ENCODE data around the gene PUM1.
"Not testable (repeated sequence)": the region's sequence is repeated elsewhere in the genome, so short reads cannot be mapped to it uniquely, and the experiment has no call there.

Gene PUM1

GRCh38 chr1:30957560-30958222 lies 107.8 kb downstream of the PUM1 start:
- no peak for DNase-seq (ENCODE audit: low read depth)

DNA sequence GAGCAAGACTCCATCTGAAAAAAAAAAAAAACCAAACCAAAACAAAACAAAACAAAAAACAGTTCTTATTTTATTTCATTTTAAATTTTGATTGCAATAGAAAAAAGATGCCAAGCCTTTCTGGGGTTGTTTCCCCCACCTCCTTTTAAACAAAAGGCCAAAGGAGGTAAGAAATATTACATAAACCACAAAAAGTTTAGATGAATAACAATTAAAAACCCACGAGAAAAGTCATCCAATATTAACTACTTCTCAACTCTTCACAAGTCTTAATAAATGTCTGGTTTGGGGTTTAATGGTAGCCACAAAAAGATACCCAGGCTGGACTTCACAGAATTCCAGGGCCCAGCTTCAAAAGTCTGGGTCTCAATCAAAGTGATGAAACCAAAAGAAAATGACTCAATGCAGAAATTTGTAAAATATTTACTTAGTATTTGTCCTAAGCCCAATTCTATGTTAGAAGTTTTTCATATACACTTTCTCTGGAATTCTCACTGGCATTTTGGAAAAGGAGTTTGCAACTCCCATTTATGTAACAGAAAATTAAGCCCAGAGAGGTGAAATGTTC lies 110.0 kb downstream of the PUM1 start:
- DNase-seq (ENCODE audit: low read depth), result no peak

- no peak for DNase-seq (ENCODE audit: low read depth)
Measured at GRCh38 chr1:30953685-30954084, 111.8 kb downstream of the PUM1 start.

- no peak for DNase-seq (ENCODE audit: low read depth)
Measured at GRCh38 chr1:30952098-30952497, 113.4 kb downstream of the PUM1 start.

GRCh38 chr1:30950700-30951099 lies 114.8 kb downstream of the PUM1 start:
- DNase-seq (ENCODE audit: low read depth), result no peak

GRCh38 chr1:30950053-30950452 lies 115.5 kb downstream of the PUM1 start:
- no peak for DNase-seq (ENCODE audit: low read depth)

- DNase-seq (ENCODE audit: low read depth), result not testable (repeated sequence)
Measured at GRCh38 chr1:30949487-30949838, 116.1 kb downstream of the PUM1 start.

DNA sequence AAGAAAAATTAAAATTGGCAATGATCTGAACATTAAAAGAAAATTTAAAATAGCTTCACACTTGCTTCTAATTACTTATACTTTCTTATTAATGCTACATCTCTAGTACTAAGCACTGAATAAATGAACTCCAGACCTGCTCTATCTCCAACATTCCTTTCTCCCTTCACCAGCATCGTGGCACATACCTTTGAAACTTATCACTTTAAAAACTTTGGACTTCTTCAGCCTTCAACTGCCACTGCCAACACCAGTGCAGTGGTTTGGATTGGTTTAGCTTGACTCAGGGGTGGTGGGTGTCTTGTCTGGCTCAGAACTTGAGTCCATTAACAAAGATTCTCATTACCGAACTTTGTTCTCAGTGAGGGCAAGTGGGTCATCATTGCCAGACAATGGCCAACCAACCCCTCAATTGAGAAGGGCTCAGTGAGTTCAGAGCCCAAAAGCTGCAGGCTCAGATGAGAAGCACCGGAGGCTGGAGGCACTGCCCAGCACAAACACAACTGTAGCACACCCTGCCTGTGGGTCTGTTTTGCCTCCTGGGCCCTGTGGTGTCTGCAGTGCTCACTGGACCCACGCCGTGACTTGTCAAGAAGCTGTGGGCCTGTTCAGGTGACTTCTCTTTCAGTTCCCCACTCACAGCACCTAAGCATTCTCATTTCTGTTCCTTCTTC lies 116.6 kb downstream of the PUM1 start:
- DNase-seq (ENCODE audit: low read depth), result not testable (repeated sequence)

GRCh38 chr1:30948278-30948677 lies 117.2 kb downstream of the PUM1 start:
- no peak for DNase-seq (ENCODE audit: low read depth)

DNA sequence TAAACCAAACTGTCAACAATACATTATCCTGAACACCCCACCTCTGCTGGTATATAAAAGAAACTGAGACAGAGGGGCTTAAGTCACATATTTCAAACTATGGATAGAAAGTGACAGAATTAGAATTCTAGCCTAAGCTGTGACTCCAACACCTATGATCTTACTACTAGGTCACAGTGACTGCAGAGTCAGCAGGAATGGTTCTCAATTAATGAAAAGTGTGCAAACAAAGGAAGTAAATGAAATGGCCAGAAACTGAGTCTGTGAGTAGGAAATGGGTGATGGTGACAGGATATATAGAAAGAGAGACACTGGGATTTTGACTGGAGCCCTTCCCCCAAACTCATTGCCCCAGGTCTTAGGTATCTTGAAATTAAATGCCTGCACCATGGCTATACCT lies 118.3 kb downstream of the PUM1 start:
- DNase-seq (ENCODE audit: low read depth), result no peak

- DNase-seq (ENCODE audit: low read depth), result no peak
Measured at GRCh38 chr1:30942326-30942963, 123.1 kb downstream of the PUM1 start.

DNA sequence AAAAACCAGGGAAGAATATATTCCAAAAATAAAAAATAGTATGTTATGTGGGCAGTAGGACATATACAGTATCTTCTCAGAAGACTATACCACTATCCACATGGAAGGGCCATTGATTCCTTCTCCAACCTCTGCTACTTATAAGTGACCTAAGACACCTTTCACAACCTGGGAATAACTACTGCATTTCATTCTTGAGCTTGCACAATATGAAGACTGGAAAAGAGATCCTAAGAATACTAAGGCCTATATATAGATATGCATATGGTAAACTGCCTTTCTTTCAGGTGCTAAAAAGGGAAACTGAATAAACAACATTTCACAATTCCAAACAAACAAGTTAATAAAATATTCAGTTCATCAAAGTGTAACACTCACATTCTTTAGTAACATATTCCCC lies 125.0 kb downstream of the PUM1 start:
- no peak for DNase-seq (ENCODE audit: low read depth)

DNA sequence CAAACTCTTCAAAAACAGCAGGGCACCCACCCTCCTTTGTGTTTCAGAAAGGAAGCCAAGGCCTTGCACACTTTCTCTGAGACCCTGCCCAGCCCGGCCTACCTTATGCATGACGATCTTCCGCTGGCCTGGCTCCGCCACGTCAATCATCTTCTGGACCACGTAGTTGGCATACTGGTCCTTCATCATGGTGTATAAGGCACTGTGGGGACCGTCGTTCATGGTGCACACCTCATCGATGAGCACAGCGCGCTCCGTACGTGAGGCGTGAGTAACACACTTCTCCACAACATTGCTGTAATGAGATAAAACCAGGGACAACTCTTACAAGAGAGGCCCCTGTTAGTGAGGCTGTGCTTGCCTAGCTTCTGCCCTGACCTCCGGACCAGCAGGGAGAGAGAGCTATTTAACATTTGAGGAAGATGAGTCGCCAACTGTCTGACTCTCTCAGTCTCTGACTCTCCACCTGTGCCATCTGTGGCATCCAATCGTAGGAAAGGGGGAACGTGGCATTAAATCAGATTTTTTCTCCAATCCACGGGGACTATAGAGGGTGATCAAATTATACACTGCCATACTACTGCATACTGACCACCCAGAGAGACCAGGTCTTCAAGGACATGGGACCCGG lies 128.9 kb downstream of the PUM1 start:
- DNase-seq (ENCODE audit: low read depth), result no peak

DNA sequence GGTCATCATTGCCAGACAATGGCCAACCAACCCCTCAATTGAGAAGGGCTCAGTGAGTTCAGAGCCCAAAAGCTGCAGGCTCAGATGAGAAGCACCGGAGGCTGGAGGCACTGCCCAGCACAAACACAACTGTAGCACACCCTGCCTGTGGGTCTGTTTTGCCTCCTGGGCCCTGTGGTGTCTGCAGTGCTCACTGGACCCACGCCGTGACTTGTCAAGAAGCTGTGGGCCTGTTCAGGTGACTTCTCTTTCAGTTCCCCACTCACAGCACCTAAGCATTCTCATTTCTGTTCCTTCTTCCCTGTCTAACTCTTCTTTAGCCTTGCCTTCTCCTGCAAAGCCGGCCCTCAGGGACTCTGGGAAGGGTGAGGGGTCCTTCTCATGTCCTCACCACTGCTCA lies 129.8 kb downstream of the PUM1 start:
- DNase-seq (ENCODE audit: low read depth), result not testable (repeated sequence)

- no peak for DNase-seq (ENCODE audit: low read depth)
Measured at GRCh38 chr1:30934613-30935012, 130.9 kb downstream of the PUM1 start.

- DNase-seq (ENCODE audit: low read depth), result no peak
Measured at GRCh38 chr1:30933874-30934252, 131.7 kb downstream of the PUM1 start.

DNA sequence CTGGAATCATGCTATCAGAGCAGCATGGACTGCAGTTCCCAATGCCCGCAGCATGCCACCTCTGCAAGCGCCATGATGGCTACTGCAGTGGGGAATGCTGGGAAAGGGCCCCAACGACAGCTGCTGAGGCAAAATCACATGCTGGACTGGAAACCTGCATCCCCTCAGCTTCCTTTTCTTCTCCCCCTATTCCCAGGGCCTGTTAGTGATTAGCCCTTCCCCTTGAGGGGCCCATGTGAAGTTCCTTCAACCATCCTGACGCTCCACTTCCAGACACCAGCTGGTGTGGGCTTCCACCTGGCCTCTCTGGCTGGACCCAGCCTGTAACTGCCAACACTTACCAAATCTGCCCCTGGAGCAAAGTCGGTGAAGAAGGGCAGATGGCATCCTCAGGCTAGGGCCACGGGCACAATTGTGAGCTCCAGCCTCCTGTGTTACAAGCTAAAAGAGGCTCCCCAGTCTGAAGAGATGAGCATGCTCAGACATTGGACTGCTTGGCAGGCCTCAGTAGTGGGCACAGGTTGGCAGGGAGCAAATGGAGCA lies 134.8 kb downstream of the PUM1 start:
- no peak for DNase-seq (ENCODE audit: low read depth)

- DNase-seq (ENCODE audit: low read depth), result no peak
Measured at GRCh38 chr1:30929944-30930525, 135.5 kb downstream of the PUM1 start.

GRCh38 chr1:30929135-30929889 lies 136.2 kb downstream of the PUM1 start:
- no peak for DNase-seq (ENCODE audit: low read depth)

GRCh38 chr1:30928789-30929134 lies 136.8 kb downstream of the PUM1 start:
- DNase-seq (ENCODE audit: low read depth), result no peak

- no peak for DNase-seq (ENCODE audit: low read depth)
Measured at GRCh38 chr1:30928171-30928570, 137.3 kb downstream of the PUM1 start.

Data from fibroblast of the conjunctiva (primary cell).